ENCODE results near the gene CLNK.
A peak's percentile ranks its signal among the peaks of the same experiment; 100 is the strongest.
"Not testable (repeated sequence)": the region's sequence is repeated elsewhere in the genome, so short reads cannot be mapped to it uniquely, and the experiment has no call there.

The CLNK gene

DNA sequence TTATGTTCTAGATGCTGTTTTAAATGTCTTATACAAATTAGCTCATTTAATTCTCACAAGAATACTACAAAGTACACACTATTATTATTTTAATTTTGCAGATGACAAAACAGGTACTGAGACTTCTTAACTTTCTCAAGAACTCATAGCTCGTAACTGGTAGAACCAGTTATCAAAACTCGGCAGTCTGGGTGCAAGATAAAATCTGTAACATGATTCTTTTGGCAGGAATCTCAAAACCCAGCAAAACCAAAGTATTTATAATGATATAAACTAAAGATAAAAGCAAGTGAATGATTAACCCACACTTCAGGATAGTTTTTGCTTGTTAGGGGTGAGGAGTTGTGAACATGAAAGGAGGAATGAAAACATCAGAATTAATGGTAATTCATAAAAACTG lies 27.6 kb downstream of the CLNK start:
- no peak for DNase-seq

DNA sequence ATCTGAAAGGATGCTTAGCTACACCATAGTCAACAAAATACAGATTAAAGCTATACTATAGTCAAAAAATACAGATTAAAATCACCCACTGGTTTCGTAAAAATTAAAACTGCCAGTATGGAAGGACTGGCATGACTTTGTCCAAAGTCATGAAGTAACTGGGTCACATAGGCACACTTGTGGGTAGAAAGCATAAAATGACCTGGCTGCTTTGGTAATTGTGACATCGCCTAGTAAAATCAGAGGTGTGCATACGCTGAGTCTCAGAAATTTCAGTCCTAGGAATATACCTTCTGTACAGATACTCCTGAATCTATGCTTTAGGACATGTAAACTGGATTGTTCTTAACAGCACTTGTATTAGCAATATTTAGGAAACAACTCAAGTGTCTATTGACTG lies 28.1 kb downstream of the CLNK start:
- no peak for DNase-seq

DNA sequence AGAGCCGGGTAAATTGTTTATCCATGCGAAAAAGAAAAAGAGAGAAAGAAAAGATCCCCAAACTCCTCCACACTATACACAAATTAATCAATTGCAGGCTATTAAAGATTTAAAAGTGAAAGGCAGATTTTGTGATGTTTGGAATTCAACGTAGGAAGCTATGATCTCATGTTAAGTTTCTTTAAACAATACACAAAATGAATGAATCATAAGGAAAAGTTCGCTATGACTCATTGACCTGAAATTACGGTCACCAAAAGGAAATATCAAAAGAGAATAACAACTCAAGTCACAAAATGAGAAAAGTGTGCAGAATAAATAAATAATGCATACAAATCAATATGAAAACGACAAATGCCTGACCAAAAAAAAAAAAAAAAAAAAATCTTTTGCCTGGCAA lies 28.6 kb downstream of the CLNK start:
- DNase-seq: no peak

DNA sequence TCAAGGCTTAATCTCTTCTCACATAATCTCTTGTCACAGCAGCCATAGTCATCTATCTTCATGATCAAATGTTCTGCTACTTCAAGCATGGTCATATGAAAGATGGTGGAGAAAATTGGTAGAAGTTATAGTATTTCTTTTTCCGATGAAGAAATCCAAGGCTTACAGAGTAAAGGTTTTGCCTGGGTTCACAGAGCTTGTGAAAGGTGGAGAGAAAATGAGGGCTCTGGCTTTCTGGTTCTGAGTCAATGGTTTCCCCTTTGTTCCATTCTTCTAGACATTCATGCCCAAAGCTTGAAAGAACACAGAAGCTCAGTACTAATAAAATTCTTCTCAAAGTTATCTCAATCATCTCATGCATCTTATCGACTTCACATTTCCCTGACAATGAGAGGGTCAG lies 36.1 kb downstream of the CLNK start:
- no peak for DNase-seq

DNA sequence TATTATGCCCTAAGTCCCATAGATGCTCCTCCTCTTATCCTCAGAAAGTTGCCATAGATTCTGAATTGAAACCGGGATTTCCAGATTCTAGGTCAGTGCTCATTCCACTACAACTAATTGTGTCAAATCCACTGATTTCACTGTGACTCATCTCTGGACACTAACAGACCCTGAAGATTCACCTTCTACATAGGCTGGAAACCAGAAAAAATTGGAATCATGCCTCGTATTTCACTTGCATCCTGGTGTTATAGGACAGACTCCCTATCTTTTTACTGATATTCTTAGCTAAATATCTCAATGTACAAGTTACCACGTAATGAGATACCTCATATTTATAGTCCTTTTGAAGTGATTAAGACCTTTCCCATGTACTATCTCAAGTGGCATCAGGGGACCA lies 36.7 kb downstream of the CLNK start:
- DNase-seq: no peak

DNA sequence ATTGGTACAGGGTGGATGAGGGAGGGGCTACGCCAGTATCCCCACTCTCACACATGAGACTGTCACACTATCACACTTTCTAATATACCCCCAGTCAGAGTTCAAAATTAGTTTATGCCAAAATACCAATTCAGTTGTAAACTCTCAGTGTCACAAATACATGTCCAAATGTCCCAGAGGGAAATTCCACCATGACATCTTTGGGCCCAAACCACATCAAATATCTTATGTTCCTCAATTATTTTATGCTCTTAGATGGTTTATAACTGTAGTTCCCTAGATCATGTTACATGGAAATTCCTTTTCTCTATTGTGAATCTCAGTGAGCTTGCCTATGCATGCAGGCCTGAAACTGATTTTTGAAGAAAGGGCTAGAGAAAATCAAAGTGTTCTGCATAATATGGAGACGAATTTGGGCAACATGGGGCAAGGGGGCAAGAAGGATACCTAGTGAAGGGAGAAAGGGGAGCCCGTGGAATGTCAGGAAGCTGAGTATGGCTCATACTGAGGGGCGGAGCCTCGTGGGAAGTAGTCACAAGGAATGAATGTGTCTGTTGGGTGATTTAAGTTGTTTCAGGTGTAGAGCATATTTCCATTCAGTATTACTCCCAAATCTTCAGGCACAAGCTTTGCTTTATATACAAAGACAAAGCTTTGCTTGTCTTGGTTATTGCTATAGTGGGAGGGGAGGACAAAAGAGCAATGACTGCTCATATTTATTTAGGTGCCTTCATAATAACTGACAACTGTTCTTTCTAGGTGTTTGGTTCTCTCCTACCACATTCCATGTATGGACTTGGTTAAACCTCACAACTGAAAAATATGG lies 40.8 kb downstream of the CLNK start:
- DNase-seq: no peak

DNA sequence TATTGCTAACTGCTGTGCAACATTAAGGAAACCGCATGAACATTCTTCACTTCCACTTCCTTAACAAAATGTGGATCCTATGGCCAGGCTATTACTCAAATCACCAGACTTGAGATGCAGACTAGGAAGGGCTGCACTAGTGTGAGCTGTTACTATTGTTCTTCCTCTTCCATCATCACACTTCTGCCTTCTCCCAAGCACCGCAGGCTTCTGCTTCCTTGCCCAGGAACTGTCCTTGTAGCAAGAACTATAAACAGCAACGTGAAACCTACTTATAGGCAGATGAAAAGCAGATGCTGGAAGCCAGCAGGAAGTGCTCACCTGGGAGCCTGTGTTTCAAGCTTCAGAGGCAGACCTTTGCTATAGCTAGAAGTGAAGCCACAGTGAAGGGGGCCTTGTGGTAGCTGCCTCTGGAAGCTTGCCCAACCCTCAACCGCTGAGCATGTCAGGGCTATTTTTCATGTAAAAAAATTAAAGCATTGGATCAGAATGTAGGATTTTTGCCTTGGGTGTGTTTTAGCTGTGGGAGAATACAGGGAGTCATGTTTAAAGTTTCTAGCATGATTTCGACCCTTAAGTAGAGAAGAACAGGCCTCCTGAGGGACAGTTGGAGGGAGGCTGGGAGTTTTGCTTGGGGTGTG lies 43.9 kb downstream of the CLNK start:
- peak; percentile 10 for DNase-seq

DNA sequence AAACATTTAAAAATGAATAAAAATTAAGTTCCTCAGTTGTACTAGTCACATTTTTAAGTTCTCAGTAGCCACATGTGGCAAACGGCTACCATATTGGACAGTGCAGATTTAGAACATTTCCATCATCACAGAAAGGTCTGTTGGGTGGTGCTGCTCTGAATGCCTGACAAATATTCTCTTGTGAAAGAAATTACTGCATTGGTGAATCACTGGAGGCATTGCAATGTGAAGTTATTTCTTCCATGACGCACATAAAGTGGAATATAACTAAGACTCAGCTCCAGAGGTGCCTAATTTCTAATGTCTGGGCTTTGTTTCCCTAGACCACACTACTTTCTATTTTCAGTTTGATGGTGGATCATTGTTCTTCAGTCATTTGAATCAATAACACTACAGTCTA lies 44.9 kb downstream of the CLNK start:
- no peak for DNase-seq

DNA sequence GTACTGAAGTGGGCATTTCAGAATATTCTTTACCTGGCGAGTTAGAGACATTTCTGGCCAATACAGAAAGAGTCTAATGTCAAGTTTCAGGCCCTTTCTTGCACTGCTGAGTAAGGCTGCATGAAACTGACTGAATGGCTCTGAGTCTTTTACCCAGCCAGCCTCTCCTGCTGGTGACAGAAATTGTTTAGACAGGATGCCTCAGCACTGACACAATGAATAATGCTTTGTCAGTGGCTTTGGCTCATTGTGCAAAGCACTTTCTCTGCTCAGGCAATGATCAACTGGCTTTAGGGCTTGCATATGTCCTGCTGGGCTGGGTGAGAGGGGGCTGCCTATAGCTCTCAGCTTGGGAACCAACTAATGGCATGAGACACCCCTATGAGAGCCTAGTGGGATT lies 45.5 kb downstream of the CLNK start:
- DNase-seq: no peak

DNA sequence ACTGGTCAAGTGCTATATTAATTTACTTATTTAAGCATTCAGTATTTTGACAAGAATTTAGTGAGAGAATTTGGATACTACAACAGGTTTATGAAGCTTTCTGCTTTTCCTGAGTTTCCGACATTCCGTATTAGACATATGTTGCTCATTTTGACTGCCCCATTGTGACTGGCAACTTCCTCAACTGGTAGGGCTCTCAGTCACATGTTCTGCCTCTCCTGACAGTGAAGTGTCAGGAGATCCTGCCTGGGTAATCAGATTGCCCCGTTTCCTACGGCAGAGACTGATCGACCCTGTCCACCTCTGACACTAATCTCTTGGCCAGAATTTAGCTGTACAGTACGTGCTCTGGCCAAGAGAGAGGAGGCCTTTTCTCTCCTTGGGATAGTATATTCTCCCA lies 49.5 kb downstream of the CLNK start:
- DNase-seq: no peak

DNA sequence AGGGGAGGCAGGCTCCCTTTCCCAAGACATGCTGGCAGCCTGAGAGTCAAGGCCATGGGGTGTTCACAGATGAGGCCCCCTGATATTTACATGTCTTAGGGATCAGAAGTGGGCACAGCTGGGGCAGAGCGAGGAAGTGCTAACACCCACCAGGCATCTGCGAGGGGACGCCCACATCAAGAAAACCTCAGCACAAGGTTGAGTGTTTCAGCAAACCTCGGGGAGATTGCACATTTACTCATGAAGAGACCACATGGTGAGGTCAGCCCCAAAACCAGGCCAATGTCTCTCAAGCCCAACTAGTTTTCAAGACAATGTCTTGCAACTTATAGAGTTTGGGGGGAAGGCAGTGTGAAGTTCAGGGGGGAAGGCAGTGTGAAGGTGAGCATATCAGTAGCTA lies 55.2 kb downstream of the CLNK start:
- DNase-seq: no peak

DNA sequence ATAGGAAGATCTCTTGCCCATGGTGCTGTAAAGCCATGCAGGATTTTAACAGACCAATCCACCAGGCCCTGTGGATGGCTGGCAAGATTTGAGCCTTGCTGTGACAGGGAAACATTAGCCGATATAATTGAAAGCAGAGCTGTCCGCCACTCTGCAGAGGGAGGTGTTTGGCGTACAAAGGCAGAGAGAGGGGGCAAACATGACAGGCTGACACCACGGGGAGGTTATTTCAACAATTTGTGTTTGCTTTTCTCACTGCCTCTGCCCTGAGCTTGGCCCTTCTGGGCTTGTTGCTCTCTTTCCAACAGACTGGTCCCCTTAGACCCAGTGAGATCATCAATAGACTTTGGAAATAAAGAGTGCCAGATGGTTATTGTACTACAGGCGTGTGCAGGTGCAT lies 59.4 kb downstream of the CLNK start:
- DNase-seq: no peak

DNA sequence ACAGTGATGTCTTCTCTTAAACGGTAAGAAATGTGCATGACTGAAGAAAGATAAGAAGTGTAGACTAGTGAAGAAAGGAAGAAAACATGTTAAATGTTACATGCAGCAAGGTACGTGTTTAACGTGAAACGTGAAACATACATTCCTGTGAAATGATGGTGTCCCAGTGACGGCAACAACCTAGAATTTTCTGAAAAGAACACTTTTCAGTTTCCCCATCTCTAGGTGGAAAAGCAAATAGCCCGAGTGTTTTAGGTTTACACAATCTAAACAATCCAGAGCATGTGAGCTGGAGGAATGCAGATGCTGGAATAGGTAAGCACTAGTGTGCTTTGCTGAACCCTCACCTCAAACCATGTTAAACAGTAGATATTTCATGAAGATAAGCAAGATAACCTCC lies 60.7 kb downstream of the CLNK start:
- DNase-seq: no peak

DNA sequence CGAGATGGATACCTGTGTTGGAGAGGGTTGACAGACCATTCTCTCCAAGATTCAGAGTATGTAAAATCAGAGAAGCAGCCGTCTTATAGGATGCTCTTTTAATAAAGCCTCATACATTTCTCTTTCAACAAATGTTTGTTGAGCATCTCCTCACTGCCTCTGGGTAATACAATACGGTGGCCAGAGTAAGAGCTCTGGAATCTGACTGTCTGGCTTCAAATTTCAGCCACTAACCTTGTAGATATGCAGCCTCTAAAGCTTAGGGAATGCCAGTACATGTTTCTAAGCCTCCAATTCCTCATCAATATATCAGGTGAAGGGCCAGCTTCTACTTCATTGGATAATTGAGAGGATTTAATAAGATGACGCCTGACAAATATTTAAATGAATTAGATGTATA lies 61.3 kb downstream of the CLNK start:
- DNase-seq: no peak

DNA sequence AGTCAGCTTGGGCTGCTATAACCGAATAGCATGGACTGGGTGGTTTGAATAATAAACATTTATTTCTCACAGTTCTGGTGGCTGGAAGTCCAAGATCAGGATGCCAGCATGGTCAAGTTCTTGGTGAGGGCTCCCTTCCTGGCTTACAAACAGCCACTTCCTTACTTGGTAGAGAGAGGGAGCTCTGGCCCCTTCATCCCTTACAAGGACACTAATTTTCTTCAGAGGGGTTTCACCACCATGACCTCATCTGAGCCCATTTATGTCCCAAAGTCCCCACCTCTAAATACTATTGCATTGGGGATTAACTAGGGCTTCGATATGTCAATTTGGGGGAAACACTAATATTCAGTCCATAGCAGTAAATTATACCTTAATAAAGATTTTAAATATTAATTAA lies 61.8 kb downstream of the CLNK start:
- no peak for DNase-seq

DNA sequence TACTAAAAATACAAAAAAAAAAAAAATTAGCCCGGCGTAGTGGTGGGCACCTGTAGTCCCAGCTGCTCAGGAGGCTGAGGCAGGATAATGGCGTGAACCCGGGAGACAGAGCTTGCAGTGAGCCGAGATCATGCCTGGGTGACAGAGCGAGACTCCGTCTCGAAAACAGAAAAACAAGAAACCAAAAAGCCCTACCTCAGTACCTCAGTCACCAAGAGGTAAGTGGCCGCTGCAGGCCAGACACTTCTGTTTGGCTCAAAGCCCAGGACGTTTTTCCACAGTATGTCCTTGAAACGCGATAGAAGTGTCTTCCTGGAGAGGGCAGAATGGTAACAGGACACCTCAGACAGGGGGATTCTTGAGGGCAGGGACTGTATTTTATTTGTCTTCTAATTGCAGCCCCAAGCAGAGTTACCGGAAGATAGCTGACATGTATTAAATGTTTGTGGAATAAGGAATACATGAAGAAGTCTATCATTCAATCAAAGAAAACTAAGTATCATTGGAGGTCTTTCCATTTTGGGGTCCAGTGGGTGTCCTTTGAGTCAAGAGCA lies 63.6 kb downstream of the CLNK start:
- no peak for DNase-seq

DNA sequence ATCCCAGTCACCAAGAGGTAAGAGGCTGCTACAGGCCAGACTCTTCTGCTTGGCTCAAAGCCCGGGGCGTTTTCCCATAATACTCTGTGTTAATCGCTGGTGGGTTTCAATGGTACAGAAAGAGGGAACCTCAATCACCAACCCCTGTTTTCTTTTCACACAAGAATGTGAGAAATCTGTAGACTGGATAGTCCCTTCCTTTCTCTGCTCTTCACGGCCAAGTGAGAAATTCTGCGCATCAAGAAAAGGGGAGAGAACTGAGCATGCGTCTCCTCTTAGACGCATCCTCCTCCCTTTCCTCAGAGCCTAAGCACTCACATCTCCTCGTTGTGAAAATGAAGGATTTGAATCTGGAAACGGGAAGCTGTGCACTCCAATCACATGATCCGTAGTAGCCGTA lies 64.7 kb downstream of the CLNK start:
- DNase-seq: no peak

DNA sequence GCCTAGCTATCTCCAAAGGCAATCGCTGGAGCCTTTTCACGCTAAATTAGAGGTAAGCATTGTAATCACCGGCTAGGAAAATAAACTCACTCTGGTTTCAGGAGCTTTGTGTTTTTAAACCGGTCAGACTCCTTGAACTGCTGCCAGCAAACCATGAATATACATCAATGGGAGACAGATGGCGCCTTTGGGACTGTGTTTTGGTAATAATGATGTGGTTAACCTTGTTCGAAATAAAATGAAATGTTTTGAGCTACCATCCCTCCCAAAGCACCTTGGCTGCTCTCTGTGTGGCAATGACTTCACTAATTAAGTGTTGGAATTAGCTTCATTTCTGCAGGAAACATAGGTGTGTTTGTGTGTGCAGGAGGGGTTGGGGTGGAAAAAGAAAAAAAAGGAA lies 65.3 kb downstream of the CLNK start:
- no peak for DNase-seq

DNA sequence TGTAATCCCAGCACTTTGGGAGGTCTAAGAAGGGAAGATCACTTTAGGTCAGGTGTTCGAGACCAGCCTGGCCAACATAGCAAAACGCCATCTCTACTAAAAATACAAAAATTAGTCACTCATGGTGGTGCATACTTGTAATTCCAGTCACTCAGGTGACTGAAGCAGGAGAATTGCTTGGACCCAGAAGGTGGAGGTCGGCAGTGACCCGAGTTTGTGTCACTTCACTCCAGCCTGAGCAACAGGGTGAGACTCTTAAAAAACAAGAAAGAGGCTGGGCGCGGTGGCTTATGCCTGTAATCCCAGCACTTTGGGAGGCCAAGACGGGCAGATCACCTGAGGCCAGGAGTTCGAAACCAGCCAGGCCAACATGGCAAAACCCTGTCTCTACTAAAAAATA lies 69.6 kb downstream of the CLNK start:
- DNase-seq: not testable (repeated sequence)

DNA sequence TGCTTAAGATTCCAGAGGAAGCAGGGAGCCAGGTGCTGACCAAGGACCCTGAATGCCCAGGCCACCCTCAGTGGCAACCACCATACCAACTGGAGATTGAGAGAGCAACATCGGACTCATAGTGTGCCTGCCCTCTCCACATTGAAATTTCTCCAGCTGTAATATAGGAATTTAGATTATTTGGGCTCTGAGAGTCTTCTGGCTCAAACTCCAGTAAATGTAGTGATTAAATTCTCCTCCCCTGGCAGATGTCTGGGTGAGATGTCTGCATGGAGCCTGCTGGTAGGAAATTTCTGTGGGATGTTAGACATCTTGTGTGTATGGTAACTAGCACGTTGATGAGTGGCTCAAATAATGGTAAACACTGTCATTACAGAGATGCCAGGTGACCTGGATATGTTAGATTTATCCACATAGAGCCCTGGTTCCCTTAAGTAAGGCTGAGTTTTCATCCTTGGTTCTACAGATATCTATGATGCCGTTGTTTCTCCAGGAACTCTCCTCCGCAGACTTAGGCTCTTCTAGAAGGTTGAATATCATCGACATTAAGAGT lies 70.6 kb downstream of the CLNK start:
- DNase-seq: no peak

DNA sequence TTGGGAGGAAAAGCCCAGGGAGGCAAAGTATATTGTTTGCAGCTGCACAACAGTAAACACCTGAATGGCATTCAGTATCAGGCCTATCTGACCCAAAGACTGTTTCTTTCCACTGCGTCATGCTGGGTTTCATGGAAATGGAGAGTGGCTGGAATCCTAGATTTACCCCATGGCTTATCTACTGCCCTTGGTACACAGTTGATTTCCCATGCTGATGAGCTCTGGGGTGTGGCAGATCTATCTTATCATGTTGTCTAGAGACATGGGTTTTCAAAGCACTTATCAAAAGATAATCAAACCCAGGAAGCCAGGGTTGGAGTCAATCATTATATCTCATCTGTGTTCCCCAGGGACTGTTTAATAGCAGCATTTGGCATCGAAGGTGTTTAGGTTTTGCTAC lies 72.1 kb downstream of the CLNK start:
- DNase-seq: no peak

DNA sequence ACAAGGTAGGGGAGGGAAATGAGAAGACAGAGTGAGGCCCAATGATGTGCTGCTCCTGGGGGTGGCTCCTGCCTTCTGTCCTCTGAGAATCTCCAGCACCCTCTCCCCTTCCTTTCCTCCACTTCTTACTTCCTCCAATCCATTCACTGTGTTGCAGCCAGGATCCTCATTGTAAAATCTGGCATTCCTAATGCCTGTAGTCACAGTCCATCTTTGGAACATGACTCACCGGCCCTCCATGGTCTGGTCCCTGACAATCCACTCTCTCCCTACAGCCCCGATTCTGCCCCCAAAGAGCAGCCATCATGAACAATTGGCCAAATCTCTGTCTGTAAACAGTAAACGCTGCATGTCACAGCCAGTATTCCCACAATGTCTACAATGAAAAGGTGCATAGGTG lies 72.9 kb downstream of the CLNK start:
- no peak for DNase-seq

DNA sequence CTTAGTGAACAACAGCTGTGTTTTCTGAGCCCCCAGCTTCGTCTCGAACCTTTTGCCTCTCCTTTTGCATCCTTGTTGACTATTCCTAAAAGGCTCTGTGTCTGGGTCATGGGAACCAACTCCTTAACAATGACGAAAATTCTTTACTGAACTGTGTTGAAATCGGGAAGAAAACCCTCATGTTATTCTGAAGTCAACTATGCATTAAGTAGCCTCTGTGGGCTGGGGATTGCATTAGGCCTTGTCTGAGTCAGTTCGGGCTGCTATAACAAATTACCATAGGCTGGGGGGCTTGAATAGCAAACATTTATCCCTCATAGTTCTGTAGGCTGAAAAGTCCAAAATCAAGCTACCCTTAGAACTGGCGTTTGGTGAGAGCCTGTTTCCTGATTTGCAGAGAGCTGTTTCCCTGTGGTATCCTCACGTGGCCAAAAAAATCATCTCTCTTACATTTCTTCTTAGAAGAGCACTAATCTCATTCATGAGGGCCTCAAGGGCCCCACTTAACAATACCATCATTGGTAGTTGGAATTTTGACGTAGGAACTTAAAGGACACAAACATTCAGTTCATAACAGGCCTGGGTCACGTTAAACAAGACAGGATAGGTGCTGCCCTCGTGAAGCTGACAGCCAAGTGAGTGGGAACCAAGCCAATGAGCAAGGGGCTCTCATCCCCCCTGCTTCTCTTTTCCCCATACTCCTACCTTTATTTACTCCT lies 75.9 kb downstream of the CLNK start:
- DNase-seq: no peak

DNA sequence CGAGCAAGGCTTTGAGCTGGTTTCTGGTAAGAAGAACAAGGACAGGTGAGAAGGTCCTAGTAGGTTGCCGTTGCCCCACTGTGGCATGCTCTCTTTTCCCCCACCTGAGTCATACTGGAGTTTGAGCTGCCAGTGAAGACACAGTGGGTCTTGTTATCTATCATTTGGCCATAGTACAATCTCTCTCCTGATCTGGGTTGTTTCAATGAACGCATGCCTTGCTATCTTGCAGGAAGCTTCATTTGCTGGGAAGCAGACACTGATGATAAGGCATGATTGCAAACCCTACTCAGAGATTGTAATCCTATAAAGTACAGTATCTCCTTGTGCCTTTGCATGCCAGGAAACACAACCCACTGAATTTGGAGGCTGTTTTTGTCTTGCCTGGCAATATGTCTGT lies 77.4 kb downstream of the CLNK start:
- DNase-seq: no peak

All from CD4-positive, alpha-beta T cell treated with Interleukin-21 for 1 hour (primary cell).